Body of pancreas (tissue), 4 donors: ENCODE results near the gene GPR4.
A peak's percentile ranks its signal among the peaks of the same experiment; 100 is the strongest.

Source experiments
- POLR2A ChIP-seq, 3 donors: fragments of 450-650 bp; IDR thresholded peaks; one replicate each; pipeline ENCODE4 v1.6.1; 2016; ENCODE audit warnings: antibody characterized with exemption in 3 of 3, mild to moderate bottlenecking in 2 of 3
- TF ChIP-seq, protein P1 (sequence below), 7 experiments: fragments of 450-650 bp in 4 of 7; fragments of 200-600 bp in 3 of 7; sonication (generic) in 3 of 7; IDR thresholded peaks; one replicate each; pipeline ENCODE4 v1.5.1; 2016 to 2019; ENCODE audit warnings: antibody characterized with exemption in 7 of 7

DNA sequence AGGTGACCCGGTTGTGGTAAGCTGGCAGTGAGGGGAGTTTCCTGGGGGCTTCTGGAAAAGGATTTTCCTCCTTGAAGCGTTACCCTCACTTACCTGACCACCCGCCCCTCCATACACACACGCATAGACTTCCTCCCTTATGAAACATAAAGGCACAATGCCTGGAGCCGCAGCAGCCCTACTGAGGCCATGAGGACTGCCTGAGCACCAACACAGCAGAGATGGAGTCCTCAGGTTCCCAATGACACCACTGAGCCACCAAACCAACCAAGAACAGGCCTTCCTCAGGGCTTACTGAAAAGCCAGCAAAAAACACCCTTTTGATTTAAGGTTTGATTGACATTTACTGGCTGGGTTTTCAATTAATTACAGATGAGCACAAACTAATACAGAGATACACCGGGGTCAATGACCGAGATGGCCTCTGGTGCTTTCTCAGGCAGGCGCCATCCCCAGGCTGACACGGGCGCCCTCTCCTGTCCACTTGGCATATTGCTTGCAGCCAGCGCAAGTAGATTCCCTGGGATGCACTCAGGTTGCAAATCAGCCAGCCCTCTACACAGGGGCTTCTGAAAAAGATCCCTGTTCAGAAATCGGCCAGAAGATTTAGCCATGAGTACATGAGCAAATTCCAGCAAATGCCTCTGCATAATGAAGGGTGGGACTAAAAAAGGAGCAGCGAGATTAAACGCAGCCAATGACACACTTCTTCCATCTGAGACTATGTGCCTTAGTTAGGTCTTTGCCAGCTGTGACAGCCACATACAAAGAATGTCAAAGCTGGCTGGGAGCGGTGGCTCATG lies 32.2 kb downstream of the GPR4 start:
- TF ChIP-seq, protein P1, sequence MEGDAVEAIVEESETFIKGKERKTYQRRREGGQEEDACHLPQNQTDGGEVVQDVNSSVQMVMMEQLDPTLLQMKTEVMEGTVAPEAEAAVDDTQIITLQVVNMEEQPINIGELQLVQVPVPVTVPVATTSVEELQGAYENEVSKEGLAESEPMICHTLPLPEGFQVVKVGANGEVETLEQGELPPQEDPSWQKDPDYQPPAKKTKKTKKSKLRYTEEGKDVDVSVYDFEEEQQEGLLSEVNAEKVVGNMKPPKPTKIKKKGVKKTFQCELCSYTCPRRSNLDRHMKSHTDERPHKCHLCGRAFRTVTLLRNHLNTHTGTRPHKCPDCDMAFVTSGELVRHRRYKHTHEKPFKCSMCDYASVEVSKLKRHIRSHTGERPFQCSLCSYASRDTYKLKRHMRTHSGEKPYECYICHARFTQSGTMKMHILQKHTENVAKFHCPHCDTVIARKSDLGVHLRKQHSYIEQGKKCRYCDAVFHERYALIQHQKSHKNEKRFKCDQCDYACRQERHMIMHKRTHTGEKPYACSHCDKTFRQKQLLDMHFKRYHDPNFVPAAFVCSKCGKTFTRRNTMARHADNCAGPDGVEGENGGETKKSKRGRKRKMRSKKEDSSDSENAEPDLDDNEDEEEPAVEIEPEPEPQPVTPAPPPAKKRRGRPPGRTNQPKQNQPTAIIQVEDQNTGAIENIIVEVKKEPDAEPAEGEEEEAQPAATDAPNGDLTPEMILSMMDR (IDR thresholded peaks at IDR 0.05): peak; percentile 54 to 72 (median 70)
- no peak for TF ChIP-seq POLR2A (IDR thresholded peaks at IDR 0.05)
